CD4-positive, alpha-beta T cell treated with Interleukin-2 at 100 ng/mL for 4 hours (primary cell): ENCODE data around the gene SLC29A3.
A peak's percentile ranks its signal among the peaks of the same experiment; 100 is the strongest.
"Not testable (repeated sequence)": the region's sequence is repeated elsewhere in the genome, so short reads cannot be mapped to it uniquely, and the experiment has no call there.

ENCODE experiments used
- DNase-seq: peaks from one replicate; pipeline ENCODE4 v3.0.0-alpha.2; 2020; ENCODE audit warnings: low spot score

Gene SLC29A3

DNA sequence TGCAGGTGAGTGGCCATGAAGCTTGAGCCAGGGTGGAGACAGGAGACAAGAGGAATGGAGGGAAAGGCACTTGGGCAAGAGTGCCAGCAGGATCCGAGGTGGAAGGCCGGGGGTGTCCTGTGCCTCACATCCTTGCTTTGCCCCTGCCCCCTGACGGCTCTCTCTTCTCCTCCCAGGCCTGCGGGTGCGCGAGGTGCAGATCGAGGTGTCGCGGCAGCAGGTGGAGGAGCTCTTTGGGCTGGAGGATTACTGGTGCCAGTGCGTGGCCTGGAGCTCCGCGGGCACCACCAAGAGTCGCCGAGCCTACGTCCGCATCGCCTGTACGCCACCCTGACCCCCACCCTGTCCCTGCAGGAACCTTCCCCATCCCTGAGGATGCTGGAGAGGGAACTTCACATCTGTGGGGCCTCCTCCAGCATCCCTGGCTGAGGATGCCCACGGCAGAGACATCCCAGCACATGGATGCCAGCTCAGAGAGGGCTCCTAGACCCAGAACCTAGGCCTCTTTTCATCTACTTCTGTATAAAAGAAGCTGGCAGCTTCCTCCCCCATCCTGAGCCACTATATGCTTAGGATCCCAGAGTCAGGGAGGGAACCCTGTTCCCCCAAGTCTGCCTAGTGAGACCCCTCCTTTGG, 34.4 kb upstream of the SLC29A3 start:
- DNase-seq: no peak

DNA sequence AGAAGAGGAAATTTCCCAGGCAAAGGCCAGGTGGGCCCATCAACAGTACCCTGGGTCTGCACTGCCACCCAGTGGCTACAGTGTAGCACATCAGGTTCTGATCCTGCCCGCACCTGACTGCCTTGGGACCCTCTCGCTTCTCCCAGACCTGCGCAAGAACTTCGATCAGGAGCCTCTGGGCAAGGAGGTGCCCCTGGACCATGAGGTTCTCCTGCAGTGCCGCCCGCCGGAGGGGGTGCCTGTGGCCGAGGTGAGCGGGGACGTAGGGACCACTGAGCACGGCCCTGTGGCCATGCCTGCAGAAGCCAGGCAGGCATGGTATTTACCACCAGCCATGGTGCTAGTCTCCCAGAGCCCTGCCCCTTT, 33.9 kb upstream of the SLC29A3 start:
- DNase-seq: peak; percentile 3

DNA sequence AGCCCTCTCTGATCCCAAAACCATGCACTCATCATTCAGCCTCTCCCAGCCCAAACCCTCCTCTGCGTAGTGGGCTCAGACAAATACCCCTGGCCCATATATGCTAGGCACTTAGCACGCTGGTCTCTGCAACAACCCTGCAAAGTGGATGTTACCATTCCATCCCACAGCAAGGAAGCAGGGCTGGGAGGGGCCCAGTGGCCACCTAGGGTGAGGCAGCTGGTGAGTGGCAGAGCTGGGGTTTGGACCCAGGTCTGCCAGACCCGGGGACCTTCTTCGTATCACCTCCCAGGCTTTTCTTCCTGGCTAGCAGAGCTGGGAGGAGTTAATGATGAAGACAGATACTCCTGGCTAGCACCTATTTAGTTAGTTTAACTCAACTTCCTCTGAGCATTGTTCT, 33.1 kb upstream of the SLC29A3 start:
- no peak for DNase-seq

DNA sequence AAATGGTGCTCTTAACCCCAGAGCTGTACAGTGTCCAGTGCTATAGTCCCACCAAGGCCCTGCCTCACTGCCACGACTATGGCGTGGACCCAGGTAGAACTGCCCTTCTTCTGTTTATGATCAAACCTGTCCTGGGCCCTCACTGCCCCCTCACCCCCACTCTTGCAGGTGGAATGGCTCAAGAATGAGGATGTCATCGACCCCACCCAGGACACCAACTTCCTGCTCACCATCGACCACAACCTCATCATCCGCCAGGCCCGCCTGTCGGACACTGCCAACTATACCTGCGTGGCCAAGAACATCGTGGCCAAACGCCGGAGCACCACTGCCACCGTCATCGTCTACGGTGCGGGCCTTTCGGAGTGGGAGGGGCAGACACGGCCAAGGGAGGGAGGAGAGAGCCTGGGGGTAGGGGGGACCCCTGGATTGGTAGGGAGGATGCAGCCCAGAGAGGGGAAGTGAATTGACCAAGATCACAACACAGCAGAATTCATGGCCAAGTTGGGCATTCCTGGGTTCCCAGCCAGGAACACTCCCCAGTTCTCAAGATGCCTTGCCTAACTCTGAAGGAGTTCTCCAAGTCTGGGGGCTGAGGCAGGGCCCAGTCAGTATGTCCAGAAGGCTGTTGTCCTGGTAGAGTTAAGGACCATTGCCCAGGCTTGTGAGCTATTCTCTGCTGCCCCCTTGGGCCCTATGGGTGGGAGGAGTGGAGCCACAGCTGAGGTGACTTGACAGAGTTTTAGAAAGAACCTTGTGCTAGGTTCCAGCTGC, 32.4 kb upstream of the SLC29A3 start:
- DNase-seq: no peak

DNA sequence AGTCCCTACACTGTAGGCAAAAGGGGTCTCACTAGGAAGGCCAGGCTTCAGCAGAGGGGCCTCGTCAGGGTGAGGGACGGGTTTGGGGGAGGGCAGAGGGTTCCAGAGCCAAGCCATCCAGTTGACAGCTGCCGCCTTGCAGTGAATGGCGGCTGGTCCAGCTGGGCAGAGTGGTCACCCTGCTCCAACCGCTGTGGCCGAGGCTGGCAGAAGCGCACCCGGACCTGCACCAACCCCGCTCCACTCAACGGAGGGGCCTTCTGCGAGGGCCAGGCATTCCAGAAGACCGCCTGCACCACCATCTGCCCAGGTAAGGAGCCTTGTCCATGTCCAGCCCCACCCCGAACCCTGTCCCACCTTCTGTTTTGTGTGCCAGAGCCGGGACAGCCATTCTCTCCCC, 31.6 kb upstream of the SLC29A3 start:
- no peak for DNase-seq

DNA sequence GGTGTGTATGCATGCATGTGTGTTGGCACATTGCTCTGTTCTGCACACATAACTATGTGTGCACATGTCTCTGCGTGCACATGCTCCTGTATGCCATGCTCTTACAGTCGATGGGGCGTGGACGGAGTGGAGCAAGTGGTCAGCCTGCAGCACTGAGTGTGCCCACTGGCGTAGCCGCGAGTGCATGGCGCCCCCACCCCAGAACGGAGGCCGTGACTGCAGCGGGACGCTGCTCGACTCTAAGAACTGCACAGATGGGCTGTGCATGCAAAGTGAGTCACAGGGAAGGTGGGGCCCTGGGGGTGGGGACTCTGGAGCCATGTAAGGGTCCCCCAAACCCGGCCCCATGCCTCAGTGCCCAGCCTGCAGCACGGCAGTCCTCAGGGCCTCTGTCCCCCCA, 30.6 kb upstream of the SLC29A3 start:
- DNase-seq: no peak

DNA sequence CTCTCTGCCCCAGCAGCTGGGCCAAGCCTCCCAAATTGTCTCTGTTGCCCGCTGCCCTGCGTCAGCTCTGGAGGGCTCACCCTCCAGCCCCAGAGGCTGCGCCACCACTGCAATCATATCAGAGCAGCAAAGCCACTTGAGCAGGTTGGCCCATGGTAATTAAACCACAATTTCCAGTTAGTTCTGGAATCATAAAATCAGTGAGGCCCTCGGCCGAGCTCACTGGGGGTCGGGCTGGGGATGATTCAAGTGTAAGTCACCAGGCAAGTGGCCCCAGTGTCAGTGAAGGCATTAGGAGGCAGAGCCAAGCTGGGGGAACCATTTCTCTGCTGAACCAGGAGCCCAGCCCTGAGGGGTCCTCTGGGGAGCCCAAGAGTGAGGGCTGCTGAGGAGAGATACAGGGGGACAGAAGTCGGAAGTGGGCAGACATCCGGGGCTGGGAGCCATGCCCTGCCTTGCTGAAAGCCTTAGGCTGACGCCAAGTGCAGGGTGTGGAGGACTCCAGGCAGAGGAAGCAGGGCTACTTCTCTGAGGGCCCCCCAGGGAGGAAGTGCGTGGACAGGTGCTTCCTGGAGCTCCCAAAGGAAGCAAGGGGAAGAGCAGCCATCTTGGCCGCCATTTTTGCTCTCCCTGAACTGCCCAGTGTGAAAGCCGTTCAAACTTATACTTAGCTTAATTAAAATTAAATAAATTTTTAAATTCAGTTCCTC, 29.5 kb upstream of the SLC29A3 start:
- no peak for DNase-seq

DNA sequence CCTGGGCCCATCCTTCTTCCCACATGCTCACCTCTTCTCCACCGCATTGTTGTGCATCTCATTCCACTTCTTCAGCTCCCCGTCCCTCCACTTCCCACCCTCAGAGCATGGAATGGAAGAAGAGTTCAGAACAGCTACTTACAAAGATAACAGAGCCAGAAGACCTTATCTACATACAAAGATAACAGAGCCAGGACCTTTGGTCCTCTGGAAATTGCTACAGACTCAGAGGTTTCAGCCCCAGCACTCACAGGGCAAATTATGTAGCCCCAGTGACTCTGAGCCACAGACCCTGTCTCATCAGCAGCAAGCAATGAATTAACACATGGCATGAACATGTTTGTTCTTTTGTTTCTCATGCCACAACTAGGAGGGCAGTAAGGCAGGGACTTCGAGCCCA, 28.7 kb upstream of the SLC29A3 start:
- DNase-seq: no peak

DNA sequence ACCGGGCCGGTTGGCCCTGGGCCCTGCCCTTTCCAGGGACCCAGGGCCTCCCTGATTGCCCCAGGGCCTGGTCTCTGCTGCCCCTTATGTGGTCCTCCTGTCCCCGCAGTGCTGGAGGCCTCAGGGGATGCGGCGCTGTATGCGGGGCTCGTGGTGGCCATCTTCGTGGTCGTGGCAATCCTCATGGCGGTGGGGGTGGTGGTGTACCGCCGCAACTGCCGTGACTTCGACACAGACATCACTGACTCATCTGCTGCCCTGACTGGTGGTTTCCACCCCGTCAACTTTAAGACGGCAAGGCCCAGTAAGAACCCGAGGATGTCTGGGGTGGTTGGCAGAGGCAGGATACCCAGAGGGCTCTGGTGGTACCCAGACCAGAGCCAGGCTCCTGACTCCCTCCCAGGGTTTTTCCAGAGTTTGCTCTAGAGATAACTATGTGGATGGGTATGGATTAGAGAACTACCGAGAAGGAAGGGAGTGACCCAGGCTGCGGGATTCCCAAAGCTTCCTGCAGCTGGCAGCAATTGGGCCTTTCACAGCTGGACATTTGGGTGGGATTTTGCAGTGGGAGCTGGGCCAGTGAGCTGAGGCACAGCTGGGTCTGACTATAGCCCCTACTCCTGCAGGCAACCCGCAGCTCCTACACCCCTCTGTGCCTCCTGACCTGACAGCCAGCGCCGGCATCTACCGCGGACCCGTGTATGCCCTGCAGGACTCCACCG, 28.1 kb upstream of the SLC29A3 start:
- DNase-seq: no peak

DNA sequence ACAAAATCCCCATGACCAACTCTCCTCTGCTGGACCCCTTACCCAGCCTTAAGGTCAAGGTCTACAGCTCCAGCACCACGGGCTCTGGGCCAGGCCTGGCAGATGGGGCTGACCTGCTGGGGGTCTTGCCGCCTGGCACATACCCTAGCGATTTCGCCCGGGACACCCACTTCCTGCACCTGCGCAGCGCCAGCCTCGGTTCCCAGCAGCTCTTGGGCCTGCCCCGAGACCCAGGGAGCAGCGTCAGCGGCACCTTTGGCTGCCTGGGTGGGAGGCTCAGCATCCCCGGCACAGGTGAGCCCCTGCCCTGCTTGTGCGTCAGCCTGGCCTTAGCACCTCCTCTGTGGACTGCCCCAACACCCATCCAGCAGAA, 27.5 kb upstream of the SLC29A3 start:
- DNase-seq: no peak

DNA sequence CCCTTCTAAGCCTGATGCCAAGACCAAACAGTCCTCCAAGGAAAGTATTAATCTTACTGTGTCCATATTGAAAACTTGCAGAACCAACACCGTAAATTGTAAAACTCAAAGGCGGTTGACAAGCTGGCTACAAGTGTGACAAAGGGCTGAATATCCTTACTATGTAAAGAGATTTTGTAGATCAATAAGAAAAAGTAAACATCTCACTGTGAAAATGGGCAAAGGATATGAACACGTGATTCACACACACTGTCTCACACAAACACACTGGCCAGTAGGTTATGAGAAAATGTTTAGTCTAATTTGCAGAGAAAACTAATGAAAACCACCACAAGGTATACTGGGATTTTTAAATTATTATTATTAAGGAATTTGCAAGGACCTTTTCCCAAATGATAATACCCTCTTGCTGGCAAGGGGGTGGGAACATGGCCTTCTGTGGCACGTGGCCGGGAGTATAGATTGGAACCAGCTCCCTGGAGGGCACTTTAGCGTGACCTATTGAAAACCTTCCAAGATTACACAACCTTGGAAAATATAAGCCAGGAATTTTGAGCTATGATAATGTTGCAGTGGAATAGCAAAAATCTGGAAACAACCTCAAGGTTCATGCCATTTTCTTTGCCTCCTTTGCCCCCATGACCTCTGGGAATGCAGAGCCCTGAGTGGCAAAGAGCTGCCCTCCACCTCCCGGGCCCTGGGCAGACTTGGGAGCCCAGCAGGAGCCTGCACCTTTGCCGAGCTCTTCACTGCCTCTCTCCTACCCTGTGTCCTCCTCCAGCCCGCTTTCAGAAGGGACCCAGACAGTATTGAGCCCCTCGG, 26.2 kb upstream of the SLC29A3 start:
- no peak for DNase-seq

DNA sequence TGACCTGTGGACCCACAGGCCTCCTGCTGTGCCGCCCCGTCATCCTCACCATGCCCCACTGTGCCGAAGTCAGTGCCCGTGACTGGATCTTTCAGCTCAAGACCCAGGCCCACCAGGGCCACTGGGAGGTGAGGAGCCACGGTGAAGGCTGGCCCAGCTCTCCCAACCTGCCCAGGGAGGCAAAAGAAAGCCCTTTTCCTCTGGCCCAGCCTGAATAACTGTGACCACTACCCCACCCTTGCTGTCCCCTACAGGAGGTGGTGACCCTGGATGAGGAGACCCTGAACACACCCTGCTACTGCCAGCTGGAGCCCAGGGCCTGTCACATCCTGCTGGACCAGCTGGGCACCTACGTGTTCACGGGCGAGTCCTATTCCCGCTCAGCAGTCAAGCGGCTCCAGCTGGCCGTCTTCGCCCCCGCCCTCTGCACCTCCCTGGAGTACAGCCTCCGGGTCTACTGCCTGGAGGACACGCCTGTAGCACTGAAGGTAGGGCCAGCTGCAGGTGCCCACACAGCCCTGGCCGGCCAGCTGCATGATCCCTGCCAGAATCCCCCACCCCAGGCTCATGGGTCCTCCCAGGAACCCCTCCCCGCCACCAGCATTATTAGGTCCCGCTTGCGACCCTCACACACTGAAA, 25.5 kb upstream of the SLC29A3 start:
- DNase-seq: no peak

DNA sequence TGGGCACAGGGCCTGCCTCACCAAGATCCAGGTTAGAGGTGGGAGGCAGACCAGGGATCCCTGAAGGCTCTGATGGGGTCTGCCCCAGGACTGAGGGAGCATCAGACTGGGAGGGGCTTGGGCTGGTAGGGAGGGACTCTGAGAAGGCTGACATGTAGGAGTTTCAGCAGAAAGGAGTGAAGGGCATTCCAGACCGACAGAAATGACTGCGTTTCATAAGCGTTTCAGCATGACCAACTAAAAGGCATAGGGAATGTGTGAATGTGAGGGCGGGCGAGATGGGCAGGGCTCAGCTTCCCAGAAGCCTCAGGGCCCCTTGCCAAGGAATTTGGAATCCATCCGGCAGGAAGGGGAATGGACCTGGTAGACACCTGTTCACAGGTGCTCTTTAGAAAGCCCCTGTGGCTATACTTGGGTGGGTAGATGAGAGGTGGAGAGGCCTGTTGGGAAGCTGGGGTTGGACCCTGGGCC, 24.9 kb upstream of the SLC29A3 start:
- DNase-seq: no peak

DNA sequence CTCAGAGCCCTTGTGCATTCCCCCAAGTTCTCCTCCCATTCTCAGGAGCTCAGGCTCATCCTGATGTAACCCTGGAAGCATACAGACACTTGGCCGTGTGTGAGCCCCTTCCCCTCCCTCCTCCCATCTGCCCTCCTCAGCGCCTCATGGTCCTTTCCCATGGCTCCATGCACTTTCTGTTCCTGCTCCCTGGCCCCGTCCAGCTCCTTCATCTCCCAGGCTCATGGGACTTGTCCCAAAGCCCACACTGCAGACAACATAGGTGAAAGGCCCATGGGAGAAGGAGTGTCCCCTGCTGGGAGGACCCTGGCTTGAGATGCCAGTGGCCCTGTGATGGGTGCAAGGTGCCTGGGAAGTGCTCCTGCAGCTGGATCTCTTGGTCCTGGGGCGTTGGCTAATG, 24.2 kb upstream of the SLC29A3 start:
- no peak for DNase-seq

DNA sequence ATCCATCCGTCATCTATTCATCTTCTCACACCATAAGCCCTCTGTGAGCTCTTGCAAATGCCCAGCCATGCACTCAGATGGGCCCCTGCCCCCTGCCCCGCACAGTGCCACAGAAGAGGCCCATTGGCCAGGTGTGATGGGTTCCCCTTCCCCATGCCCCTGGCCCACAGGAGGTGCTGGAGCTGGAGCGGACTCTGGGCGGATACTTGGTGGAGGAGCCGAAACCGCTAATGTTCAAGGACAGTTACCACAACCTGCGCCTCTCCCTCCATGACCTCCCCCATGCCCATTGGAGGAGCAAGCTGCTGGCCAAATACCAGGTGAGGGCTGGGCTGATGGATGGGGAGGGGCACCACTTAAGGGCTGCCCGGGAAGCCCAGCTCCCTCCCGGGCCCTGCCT, 23.4 kb upstream of the SLC29A3 start:
- DNase-seq: no peak

DNA sequence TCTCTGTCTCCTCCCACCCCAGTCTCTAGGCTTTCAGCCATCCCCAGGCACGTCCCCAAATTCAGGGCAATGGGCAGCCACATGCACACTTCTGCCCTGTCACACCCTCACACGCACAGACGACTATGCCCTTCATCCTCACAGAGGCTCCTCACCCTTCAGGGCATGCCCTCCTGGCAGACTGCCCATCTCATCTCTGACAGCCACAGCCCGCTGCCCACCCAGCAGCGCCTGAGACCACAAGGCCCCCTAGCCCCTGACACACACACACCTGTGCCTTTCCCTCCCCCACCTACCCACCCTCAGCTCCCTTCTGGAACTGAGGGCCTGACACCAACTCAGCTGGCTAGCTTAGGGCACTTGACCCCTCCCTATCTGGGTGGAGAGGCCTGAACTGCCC, 23.0 kb upstream of the SLC29A3 start:
- no peak for DNase-seq

DNA sequence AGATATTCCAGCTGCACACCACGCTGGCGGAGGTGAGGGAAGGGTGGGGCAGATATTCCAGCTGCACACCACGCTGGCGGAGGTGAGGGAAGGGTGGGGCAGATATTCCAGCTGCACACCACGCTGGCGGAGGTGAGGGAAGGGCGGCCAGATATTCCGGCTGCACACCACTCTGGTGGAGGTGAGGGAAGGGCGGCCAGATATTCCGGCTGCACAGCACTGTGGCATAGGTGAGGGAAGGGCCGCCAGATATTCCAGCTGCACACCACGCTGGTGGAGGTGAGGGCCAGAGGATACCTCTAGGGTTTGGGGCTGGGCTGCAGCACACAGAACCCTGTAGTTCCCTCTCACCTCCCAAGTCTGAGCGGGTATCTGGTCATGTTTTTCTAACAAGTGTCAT, 22.2 kb upstream of the SLC29A3 start:
- DNase-seq: not testable (repeated sequence)

DNA sequence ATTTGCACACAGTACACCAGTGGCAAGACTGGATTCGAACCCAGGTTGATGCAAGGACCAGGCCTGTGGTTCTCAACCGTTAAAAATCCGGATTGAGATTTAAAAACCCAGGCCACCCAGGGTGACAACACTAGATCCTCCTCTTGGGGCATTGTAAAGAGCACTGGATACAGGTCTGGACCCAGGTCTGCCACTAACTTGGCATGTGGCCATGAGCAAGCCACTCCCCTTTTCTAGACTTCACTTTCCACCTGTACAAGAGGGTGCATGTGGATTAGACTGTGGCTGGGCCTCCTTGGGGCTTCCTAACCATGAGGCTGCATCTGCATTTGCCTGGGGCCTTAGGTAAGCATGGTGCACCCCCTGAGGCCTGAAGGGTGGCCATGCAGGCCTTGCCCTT, 21.7 kb upstream of the SLC29A3 start:
- DNase-seq: no peak

DNA sequence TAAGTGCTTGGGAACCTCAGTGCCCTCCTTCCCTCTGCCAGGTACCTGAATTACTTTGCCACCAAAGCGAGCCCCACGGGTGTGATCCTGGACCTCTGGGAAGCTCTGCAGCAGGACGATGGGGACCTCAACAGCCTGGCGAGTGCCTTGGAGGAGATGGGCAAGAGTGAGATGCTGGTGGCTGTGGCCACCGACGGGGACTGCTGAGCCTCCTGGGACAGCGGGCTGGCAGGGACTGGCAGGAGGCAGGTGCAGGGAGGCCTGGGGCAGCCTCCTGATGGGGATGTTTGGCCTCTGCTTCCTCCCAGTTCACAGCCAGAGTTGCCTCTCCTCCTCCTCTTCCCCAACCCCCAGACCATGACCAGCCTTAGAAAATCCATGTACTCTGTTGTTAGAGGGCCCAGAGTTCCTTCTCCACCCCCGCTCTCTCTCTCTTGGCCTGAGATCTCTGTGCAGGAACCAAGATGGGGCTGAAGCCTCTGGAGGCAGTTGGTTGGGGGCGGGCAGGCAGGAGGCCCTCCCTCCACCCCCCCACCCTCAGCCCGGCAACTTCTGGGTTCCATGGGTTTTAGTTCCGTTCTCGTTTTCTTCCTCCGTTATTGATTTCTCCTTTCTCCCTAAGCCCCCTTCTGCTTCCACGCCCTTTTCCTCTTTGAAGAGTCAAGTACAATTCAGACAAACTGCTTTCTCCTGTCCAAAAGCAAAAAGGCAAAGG, 19.8 kb upstream of the SLC29A3 start:
- DNase-seq: no peak

DNA sequence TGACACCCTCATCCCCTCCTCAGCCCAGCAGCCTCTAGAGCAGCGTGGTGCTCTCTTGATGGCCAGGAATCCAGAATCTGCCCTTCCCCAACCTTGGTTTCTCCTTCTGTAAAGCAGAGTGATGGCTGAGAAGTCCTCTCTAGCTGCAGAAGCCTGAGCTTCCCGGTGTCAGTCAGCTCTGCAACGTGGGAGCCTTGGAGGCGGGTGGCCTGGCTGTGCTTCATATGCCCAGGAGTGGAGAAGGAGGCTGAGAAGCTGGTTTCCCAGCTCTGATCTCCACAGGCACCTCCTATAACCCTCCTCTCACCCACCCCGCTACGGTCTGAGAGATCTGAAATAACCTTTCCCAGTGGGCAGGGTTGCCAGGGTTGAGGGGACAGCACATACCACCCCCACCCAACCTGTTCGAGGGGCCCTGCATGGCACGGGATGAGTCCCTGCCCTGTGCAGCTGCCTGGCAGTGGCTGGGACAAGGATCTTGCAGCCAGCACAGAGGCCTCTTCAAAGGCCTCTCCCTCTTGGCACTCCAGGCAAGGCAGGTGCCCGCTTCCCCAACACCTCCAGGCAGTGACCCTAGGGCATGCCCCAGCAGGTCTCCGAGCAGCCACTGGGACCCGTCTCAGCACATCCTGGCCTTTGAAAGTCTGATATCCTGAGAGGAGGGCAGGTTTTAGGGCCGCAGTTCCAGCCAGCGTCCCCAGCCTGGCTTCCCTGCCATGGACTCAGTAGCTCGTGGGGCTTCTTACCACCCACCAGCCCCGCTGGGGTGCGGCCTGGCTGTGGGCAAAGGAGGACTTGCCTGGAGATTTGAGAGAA, 18.3 kb upstream of the SLC29A3 start:
- DNase-seq: no peak
